HG03175 (cell line): ENCODE results near the gene CDK10.
A peak's percentile ranks its signal among the peaks of the same experiment; 100 is the strongest.

Experiments used
- ATAC-seq: cut with Tn5 transposase; IDR thresholded peaks from one replicate; pipeline ENCODE4 v1.9.1; 2021; ENCODE audit warnings: mild to moderate bottlenecking, moderate library complexity; ENCODE audit not compliant: unreplicated experiment

The CDK10 gene

DNA sequence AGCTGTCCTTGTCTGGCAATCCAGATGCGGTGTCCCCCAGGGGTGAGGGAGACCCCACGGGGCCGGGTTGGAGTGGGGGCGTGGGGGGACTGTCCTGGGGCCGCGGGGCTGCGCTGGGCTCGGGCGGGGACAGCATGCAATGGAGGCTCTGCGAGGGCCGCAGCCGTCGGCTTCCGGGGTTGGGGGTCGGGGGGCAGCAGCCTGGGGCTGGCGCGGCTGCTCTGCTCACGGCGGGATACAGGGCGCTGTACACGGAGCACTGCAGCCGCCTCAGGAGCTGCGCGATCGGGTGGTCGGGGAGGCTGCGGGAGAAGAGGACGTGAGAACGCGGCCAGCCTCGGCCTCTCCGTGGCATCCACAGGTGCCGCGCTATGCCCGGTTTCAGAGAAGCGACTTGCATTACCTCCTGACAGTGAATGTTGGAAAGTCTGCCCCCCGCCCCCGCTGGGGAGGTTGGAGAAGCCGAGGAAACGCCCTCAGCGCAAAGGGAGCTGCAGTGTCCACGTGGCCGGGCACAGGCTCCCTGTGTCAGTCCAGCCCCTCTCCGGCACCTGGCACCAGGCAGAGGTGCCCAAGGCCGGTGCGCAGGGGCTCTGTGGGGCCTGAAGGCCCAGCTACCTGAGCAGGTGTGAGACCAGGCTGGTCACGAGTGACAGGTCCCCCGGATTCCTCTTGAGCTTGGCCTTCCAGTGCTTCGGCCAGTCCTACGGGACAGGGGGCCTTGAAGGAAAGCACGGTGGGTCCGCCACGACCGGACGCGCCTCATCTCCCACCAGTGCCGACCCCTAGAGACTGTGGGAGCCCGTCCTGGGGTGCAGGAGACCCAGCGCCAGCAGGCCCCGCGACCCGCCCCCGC, 24.4 kb downstream of the CDK10 start:
- no peak for ATAC-seq

DNA sequence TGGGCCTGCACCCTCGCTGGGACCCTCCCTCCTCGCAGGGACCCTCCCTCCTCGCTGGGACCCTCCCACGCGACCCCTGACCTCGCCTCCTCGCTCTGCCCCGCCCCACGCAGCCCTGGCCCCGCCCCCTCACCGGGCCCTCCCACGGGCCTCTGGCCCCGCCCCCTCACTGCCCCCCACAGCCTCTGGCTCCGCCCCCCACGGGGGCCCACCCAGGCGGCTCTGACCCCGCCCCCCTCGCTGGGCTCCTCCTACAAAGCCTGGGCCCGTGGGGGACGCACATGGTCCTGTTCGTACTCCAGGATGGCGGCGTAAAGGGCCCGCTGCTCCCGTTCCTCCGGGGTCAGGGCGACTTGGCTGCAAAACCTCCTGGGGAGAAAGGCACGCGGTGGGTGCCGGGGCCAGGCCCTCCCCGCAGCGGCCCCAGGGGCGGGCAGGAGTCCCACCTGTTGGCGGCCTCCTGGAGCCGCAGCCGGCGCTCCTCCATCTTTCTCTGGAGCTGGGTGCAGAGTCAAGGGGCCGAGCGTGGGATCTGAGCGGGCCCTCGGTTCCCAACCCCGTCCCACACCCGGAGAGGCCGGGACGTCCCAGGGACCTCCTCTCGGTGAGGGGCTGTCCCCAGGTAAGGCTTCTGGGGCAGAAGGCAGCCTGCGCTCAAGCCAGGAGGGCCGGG, 25.2 kb downstream of the CDK10 start:
- ATAC-seq = peak; percentile 51

DNA sequence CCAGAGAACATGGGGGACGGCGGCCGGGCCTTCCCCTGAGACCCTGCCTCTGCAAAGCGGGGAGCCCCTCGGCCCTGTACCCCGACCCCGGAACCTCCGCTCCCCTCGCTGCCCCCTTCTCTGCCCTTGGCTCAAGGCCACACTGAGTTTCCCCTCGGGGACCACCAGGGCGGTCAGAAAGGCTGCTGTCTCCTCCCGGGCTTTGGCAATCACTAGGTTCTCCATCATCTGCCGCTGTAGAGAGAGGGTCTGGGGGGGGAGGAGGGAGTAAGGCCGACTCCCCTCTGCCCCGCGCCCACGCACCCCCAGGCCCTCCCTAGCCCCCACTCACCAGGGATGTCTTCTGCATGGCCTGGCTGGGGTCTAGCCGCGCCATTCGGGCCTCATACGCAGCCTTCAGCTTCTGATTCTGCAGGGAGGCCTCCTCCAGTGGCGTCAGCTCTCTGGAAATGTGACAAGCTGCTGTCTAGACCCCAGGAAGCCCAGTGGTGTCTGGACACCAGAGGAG, 25.8 kb downstream of the CDK10 start:
- ATAC-seq = peak; percentile 15

DNA sequence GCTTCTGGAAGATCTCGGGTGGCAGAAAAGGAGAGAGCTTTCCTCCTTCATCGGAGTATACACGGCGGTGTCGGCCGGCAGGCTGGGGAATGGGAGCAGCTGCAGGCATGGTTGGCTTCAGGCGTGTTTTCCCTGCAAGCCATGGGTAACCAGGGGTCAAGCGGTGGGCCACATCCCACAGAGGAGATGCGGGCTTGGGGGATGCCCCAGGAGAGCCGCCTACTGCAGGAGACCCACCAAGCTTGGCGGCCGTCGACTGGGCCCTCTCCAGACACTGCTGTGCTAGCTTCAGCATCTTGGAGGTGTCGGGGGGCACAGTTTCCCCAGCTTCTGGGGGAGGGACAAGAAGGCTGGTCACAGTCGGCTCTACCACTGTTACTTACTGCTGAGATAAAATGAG, 30.0 kb downstream of the CDK10 start:
- ATAC-seq = no peak

DNA sequence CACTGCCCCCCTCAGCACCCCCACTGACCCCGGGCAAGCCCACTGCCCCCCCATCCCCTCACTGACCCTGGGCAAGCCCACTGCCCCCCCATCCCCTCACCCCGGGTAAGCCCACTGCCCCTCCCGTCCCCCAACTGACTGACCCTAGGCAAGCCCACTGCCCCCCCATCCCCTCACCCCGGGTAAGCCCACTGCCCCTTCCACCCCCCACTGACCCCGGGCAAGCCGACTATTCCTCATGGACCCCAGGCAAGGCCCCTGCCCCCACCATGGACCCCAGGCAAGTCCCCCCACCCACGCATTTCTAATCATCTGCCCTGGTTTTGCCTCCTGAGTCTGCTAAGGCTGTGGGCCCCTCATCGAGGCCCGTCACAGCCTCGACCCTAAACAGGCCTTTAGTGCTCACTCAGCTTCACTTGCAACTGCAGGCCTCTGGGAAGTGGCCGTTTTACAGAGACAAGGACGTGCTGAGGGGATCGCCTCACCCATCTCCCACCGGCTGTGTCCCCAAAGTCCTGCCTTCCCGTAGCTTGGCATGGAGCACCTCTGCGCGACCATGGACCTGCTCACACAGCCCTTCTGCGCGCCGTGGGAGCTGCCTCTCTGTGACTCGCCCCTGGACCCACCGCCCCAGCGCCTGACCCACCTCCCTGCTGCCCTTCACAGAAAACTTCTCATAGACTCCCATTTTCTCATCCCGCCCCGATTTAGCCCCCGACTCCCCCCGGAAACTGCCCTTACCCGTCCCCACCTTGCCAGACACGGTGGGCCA, 30.6 kb downstream of the CDK10 start:
- ATAC-seq = no peak

DNA sequence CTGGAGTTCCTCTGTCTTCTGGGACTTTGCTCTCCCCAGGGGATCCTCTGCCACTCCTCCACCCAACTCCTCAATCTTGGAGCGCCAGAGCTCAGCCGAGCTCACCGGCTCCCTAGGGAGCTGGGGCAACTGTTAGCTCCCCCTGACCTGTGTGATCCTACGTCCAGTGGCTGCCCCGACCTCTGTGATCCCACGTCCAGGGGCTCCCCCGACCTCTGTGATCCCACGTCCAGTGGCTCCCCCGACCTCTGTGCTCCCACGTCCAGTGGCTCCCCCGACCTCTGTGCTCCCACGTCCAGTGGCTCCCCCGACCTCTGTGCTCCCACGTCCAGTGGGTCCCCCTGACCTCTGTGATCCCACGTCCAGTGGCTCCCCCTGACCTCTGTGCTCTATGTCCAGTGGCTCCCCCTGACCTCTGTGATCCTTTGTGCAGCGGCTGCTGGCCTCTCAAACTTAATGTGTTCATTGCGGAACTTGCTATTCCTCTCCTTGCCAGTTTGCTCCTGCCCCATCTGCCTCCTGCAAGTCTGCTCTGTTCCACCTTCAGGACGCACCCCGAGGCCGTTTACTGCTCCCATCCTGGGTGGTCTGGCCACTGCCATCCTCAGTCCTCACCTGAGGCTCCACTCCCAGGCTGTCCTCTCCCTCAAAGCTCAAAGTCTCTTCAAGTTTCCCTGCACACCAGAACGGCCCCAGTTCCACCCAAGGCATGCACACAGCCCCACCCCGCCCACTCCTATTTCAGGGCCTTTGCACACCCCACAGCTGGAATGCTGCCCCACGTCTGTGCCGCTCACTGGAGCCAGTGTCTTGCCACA, 31.4 kb downstream of the CDK10 start:
- no peak for ATAC-seq

DNA sequence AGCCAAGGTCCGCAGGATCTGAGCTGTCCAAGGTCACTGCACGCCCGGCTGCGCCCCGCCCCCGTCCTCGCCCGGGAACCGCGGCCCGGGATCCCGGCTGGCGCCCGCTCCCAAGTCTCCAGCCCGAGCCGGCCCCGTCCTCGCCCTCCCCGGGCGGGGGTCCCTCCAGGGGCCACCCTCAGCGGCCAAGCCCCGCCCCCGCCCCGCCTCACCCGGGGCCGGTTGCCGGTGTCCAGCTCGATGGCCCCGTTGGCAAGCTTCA, 34.0 kb downstream of the CDK10 start:
- peak; percentile 4 for ATAC-seq

DNA sequence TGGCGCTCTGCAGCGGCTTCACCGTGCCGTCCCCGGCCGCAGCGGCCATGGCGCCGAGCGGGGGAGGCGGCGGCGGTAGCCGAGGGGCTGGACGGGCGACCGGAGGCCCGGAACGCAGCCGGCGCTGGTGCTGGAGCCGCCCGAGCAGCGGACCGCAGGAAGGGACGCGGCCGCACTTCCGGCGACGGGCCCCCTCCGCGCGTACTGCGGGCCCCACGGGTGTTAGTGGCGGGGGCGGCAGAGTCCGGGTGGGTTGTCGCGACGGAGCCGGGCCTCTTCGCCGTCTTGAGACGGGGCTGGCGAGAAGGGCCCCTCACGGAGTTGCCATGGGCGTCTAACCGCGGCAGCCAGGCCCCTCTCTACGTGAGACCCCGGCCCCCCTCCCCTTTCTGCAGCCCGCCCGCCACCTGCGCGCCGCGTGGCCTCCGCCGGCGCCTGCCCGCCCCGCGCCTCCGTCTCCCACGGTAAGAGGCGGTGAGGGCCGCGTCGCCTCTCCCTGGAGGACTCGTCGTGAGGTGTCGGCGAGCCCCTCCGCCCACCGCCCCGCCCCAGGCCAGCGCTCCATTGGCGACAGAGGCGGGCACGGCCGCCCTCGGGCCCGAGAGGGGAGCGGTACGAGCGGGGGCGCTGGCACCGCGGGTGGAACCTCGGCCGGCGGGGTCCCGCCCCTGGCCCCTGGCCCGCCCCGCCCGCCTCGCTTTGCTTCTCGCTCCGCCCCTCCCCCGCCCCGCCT, 34.5 kb downstream of the CDK10 start, which contains the start of the genes VPS9D1 and ZNF276:
Gene VPS9D1 (minus strand): TSS at position 86 of the 733 bp plus-strand sequence. CDS start 37 bp downstream, at position 49.
Gene ZNF276 (plus strand): TSS at position 725 of the 733 bp plus-strand sequence. CDS start 104 bp downstream, outside the sequence.
- ATAC-seq = peak; percentile 48

DNA sequence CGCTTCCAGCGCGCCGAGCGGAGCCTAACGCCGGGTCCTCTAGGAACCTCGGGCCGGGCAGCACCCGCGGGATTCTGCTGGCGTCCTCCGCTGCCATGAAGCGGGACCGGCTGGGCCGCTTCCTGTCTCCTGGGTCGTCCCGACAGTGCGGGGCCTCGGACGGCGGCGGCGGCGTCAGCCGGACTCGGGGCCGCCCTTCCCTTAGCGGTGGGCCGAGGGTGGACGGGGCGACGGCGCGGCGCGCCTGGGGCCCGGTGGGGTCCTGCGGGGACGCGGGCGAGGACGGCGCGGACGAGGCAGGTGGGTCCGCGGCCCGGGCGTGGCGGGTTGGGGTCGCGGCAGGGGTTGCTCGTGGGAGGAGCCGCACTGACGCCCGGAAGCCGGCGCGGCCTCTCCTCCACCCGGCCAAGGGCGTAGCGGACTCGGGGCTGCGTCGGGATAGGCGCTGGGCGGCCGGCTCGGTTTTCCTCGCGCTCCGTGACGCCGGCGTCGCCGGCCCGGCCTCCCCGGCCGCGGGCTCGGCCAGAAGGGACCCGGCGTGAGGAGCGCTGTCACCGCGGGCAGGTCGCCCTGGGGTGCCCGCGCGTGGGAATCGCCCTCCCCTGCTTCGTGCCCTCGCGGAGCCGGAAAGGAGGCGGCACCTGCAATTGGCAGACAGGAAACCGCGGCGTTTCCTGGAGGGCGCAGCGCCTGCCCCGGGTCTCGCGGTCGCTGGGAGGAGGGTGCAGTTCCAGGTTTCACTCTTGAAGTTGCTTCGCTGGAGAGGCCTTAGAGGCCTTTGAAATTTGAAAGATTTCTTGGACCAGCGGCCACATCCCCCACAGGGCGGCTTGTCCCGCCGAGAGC, 35.3 kb downstream of the CDK10 start:
- peak; percentile 32 for ATAC-seq

DNA sequence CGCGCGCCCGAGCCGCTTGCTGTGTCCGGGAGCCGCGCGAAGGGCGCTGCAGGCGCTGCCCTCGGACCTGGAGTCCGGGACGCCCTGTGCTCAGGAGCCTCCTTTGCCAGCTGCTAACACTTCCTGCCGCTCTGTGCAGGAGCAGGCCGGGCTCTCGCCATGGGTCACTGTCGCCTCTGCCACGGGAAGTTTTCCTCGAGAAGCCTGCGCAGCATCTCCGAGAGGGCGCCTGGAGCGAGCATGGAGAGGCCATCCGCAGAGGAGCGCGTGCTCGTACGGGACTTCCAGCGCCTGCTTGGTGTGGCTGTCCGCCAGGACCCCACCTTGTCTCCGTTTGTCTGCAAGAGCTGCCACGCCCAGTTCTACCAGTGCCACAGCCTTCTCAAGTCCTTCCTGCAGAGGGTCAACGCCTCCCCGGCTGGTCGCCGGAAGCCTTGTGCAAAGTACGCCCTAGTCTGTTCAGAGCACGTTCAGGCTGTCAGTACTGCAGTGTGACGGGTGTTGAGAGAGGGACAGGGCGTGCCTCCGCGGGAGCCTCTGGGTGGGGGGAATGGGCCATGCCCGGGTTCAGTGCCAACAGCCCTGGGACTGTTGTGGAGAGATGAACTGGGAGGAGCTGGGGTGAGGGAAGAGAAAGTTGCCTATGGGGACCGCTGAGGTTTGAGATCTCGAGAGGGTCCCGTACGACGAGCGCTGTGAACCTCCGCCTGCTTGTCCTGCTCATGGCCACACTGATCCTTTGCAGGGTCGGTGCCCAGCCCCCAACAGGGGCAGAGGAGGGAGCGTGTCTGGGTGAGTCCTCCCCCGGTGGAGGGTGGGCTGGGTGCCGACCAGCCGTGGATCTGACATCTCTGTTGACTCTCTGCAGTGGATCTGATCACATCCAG, 36.1 kb downstream of the CDK10 start:
- ATAC-seq = peak; percentile 33

DNA sequence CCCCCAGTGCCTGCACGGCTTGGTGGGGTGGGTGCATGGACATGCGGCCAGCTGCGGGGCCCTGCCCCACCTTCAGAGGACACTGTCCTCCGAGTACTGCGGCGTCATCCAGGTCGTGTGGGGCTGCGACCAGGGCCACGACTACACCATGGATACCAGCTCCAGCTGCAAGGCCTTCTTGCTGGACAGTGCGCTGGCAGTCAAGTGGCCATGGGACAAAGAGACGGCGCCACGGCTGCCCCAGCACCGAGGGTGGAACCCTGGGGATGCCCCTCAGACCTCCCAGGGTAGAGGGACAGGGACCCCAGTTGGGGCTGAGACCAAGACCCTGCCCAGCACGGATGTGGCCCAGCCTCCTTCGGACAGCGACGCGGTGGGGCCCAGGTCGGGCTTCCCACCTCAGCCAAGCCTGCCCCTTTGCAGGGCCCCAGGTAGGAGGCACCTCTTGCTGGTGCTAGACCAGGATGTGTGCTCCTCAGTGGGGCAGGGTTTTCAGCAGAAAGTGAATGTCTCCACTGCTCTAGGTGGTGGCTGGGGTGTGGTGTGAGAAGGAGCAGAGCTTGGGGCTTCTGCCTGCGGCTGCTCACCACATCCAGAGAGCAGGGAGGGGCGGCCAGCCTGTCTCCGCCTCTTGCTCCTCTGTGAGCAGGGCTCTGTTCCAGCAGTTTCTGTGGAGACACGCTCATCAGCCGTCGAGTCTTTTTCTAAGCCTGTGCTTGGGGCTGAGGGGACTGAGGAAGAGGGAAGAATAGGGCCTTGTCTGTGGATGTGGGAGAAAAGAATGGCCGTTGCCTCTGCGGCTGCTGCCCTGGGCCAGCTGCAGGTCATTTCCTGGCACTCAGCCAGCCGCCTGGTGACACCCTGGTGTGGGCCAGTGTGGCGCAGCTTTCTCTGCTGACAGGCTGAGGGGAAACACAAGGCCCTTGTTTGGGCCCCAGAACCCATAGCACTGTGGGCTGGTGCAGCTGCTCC, 37.1 kb downstream of the CDK10 start:
- ATAC-seq = no peak

DNA sequence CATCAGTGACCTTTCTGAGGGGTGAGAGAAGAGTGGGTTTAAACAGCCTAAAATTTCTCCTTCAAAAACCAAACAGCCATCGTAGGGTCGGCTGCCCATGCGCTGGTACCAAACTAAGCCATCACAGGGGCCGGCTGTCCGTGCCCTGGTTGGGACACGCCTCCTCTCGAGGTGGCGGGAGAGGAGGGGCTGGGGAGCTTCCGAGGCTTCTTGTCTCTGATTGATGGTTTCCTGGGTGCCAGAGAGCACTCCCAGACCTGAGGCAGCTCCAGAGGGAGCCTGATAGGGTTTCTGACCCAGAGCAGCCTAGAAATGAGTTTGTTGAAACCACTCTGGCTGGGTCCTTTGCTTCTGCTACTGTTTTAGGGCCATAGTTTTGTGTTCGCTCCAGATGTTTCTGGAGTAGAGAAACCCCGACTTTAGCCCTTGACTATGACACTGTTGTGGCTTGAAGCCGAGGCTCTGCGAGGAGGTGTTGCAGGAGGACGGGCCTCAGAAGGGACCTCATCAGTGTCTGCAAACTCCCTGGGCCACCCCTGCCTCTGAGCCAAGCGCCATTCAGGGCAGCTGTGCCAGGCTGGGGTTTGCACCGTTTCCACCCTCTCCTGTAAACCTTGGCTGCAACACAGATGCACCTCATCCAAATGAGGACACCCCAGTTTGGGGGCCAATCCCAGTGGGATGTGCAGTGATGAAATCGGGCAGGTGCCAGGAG, 41.1 kb downstream of the CDK10 start:
- no peak for ATAC-seq

DNA sequence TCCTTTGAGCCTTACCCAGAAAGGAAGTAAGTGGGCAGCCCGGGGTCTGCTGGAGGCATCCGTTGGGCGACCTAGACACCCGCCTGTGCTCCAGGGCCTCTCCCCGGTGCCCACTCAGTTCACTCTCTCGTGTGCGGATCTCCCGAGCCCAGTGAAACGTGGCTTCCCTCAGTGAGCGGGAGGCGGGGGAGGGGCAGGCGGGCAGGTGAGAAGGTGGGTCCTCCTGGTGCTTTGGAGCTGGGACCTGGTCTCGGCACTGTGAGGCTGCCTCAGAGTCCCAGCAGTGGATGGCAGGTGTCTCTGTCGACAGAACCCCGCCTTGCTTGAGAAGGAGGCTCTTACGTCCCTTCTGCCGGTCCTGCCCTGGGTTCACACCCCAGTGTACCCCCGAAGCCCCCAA, 42.8 kb downstream of the CDK10 start:
- ATAC-seq = no peak

DNA sequence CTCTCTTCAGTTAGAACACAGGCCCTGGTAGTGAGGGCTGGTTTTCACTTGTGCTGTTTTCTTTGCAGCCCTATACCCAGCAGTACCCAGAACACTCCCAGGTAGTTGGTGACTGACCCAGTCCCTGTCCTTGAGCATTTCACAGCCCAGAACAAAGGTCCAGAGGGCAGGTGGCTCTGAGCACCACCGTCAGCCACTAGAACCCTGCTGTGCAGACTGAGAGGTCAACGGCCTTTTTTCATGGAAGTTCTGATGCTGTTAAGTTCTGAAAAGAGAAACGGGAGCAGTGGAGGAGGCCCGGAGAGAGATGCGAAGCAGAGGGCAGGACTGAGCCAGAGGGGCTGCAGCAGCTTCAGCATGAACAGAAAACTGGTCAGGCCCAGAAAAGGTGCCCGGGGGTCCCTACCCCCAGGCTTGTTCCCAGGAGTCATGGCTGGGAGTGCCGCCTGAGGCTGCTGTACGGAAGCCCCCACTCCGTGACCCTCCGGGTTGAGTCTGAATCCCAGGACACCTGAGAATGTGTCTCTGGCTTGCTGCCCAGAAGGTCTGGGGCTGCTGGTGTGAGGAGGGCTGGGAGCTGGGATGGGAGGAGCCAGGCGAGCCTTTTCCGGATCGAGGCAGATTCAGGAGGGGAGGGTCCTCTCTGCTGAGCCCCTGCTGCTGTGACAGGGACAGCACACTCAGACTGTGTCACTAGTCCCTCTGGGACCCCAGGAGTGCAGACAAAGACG, 43.5 kb downstream of the CDK10 start:
- ATAC-seq = no peak

DNA sequence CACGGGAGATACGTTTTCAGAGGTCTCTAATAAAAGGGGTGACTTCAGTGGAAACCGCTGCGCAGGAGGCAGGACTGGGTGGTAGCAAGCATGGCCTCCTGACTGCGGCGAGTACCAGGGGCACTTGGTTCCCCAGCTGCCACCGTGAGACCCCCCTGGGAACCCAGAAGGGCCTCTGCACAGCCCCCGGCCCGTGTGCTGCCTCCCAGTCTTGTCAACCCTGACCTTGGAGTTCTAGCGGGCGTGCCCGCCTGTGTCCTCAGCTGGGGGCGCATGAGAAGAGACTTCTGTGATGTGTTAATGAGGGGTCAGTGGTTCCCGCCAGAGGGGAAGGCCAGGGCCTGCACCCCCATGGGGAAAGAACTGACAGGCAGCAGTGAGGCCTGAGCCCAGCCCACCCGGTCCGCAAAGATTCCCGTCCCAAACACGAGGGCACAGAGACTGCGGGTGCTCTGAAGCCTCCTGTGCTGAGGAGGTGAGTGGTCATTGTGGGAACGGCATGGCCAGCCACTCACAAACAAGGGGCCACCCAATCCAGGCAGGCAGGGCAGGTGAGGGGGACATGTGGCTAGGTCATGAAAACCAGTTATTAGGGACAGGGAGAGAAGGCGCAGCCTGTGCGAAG, 44.2 kb downstream of the CDK10 start:
- no peak for ATAC-seq
